ENCODE measurements around the gene MS4A3.
"Not testable (repeated sequence)": the region's sequence is repeated elsewhere in the genome, so short reads cannot be mapped to it uniquely, and the experiment has no call there.

Gene MS4A3

GRCh38 chr11:60056349-60056969 is at the start of gene MS4A3:
Gene MS4A3, plus strand, starts transcription at chr11:60056665. Its CDS starts 4,496 bp downstream, at chr11:60061161.
- no peak for DNase-seq (ENCODE audit: low read depth in 2 of 2)

- no peak for DNase-seq (ENCODE audit: low read depth in 2 of 2)
Measured at GRCh38 chr11:60016881-60017280, 39.6 kb upstream of the MS4A3 start, which contains the start of gene OOSP4B. Gene OOSP4B, plus strand, starts transcription at chr11:60017181.

GRCh38 chr11:60018058-60018457 is 38.4 kb upstream of the MS4A3 start:
- DNase-seq (ENCODE audit: low read depth in 2 of 2) = no peak

- not testable (repeated sequence) for DNase-seq (ENCODE audit: low read depth in 2 of 2)
Measured at GRCh38 chr11:60020376-60020775, 36.1 kb upstream of the MS4A3 start.

- DNase-seq (ENCODE audit: low read depth in 2 of 2) = no peak
Measured at GRCh38 chr11:60029015-60029632, 27.3 kb upstream of the MS4A3 start.

GRCh38 chr11:60040109-60040508 is 16.4 kb upstream of the MS4A3 start, which contains the start of gene OOSP2:
Gene OOSP2, plus strand, starts transcription at chr11:60040409. Its CDS starts 51 bp downstream, at chr11:60040460.
- DNase-seq (ENCODE audit: low read depth in 2 of 2) = no peak

GRCh38 chr11:60050422-60050821 is 6.0 kb upstream of the MS4A3 start:
- DNase-seq (ENCODE audit: low read depth in 2 of 2) = not testable (repeated sequence)

GRCh38 chr11:60050839-60051238 is 5.6 kb upstream of the MS4A3 start:
- not testable (repeated sequence) for DNase-seq (ENCODE audit: low read depth in 2 of 2)

- no peak for DNase-seq (ENCODE audit: low read depth in 2 of 2)
Measured at GRCh38 chr11:60059052-60059451, 2.6 kb downstream of the MS4A3 start.

GRCh38 chr11:60059521-60060240 is 3.2 kb downstream of the MS4A3 start:
- no peak for DNase-seq (ENCODE audit: low read depth in 2 of 2)

GRCh38 chr11:60064111-60064510 is 7.6 kb downstream of the MS4A3 start:
- no peak for DNase-seq (ENCODE audit: low read depth in 2 of 2)

GRCh38 chr11:60065801-60066200 is 9.3 kb downstream of the MS4A3 start:
- no peak for DNase-seq (ENCODE audit: low read depth in 2 of 2)

GRCh38 chr11:60069450-60069849 is 13.0 kb downstream of the MS4A3 start:
- no peak for DNase-seq (ENCODE audit: low read depth in 2 of 2)

- not testable (repeated sequence) for DNase-seq (ENCODE audit: low read depth in 2 of 2)
Measured at GRCh38 chr11:60071644-60072043, 15.2 kb downstream of the MS4A3 start.

- no peak for DNase-seq (ENCODE audit: low read depth in 2 of 2)
Measured at GRCh38 chr11:60077216-60077817, 20.9 kb downstream of the MS4A3 start.

GRCh38 chr11:60077981-60078380 is 21.5 kb downstream of the MS4A3 start:
- DNase-seq (ENCODE audit: low read depth in 2 of 2) = no peak

GRCh38 chr11:60078745-60079144 is 22.3 kb downstream of the MS4A3 start:
- DNase-seq (ENCODE audit: low read depth in 2 of 2) = no peak

- DNase-seq (ENCODE audit: low read depth in 2 of 2) = no peak
Measured at GRCh38 chr11:60080535-60080934, 24.1 kb downstream of the MS4A3 start.

GRCh38 chr11:60084631-60085273 is 28.3 kb downstream of the MS4A3 start:
- no peak for DNase-seq (ENCODE audit: low read depth in 2 of 2)

GRCh38 chr11:60085909-60086308 is 29.4 kb downstream of the MS4A3 start:
- no peak for DNase-seq (ENCODE audit: low read depth in 2 of 2)

- DNase-seq (ENCODE audit: low read depth in 2 of 2) = no peak
Measured at GRCh38 chr11:60087239-60087638, 30.8 kb downstream of the MS4A3 start.

GRCh38 chr11:60088364-60088763 is 31.9 kb downstream of the MS4A3 start, which contains the start of gene MS4A2:
Gene MS4A2, plus strand, starts transcription at chr11:60088664. Its CDS starts 102 bp downstream, at chr11:60088766.
- DNase-seq (ENCODE audit: low read depth in 2 of 2) = no peak
